Activated CD8-positive, alpha-beta memory T cell treated with anti-CD3 and anti-CD28 coated beads, Interleukin-2, amount 10 ng/mL, durations not matched to agents 7 days and 5 days (primary cell): ENCODE results near the gene HPCAL1. TPM values are rescaled to one million over a fixed set of nuclear protein-coding genes. Genes with fewer than 3 reads are reported as not detected.
"Not testable (repeated sequence)": the region's sequence is repeated elsewhere in the genome, so short reads cannot be mapped to it uniquely, and the experiment has no call there.

Source experiments
- ATAC-seq: fragments of 150-1000 bp; cut with Tn5 transposase; one replicate; pipeline ENCODE4 v1.10.0; 2021; ENCODE audit warnings: moderate library complexity
- CTCF ChIA-PET: fragments of 350-600 bp; sonication (Branson Sonifier 250); formaldehyde crosslinking; loops from one replicate; lab custom pipeline; 2021; ENCODE audit warnings: antibody characterized with exemption; lab: Charles Lee
- DNase-seq: peaks from one replicate; pipeline ENCODE4 v3.0.0-alpha.2; 2020
- H3K27ac Mint-ChIP-seq: one replicate; pipeline ENCODE4 v1.8.0; 2021; ENCODE audit warnings: mild to moderate bottlenecking, mixed read lengths
- H3K27me3 Mint-ChIP-seq: one replicate; pipeline ENCODE4 v1.8.0; 2021; ENCODE audit warnings: mixed read lengths
- H3K36me3 Mint-ChIP-seq: one replicate; pipeline ENCODE4 v1.8.0; 2021; ENCODE audit warnings: mild to moderate bottlenecking, mixed read lengths
- H3K4me1 Mint-ChIP-seq: one replicate; pipeline ENCODE4 v1.8.0; 2021; ENCODE audit warnings: mixed read lengths
- H3K4me3 Mint-ChIP-seq: one replicate; pipeline ENCODE4 v1.8.0; 2021; ENCODE audit warnings: mild to moderate bottlenecking, moderate library complexity, mixed read lengths
- H3K9me3 Mint-ChIP-seq: one replicate; pipeline ENCODE4 v1.8.0; 2022; ENCODE audit warnings: low read depth, mixed read lengths
- total RNA-seq, 2 experiments: library from RNA; stranded (reverse); gene quantifications; one replicate each; pipeline ENCODE4 v1.2.3, GENCODE V29; 2021

The HPCAL1 gene
- total RNA-seq, 2 experiments from 2014 or later = 29.0 to 47.0 TPM

DNA sequence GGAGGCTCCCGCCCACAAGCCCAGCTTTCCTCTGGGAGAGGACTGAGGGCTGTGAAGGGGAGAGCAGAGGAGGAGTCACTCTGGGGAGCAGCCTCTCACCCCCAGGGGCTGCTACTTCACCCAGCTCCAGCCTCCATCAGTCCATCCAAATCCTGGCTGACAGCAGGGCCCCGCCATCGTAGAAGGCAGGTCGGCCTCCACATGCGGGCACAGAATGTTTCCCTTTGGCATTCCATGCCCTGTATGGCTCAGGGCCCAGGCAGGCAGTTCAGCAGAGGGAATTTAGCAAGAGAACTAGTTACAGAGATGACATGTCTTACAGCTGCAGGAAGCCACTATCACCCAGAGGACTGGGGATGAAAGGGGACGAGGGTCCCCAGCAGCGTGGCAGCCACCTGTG, 151.8 kb downstream of the HPCAL1 start:
- H3K4me3 Mint-ChIP-seq = no peak overlapping the region
- H3K27me3 Mint-ChIP-seq = peaks cover 16% of the 10 kb centered on the region
- no peaks in the 10 kb centered on the region for H3K9me3 Mint-ChIP-seq
- H3K4me1 Mint-ChIP-seq = peaks cover 8% of the 10 kb centered on the region
- ATAC-seq (no peak), DNase-seq (no peak)
- H3K36me3 Mint-ChIP-seq = peaks cover 2% of the 10 kb centered on the region
- CTCF ChIA-PET = interaction anchor here (1.9 kb wide), 1 partner anchor 205 kb away, joined by 6 read pairs; no protein-coding TSS in a partner anchor
- no peak overlapping the region for H3K27ac Mint-ChIP-seq

GRCh38 chr2:10457195-10457594, 154.5 kb downstream of the HPCAL1 start:
- H3K27ac Mint-ChIP-seq, H3K4me3 Mint-ChIP-seq, H3K36me3 Mint-ChIP-seq, CTCF ChIA-PET, H3K4me1 Mint-ChIP-seq, H3K9me3 Mint-ChIP-seq, ATAC-seq, DNase-seq: not testable (repeated sequence)
- H3K27me3 Mint-ChIP-seq = peaks cover 36% of the 10 kb centered on the region

DNA sequence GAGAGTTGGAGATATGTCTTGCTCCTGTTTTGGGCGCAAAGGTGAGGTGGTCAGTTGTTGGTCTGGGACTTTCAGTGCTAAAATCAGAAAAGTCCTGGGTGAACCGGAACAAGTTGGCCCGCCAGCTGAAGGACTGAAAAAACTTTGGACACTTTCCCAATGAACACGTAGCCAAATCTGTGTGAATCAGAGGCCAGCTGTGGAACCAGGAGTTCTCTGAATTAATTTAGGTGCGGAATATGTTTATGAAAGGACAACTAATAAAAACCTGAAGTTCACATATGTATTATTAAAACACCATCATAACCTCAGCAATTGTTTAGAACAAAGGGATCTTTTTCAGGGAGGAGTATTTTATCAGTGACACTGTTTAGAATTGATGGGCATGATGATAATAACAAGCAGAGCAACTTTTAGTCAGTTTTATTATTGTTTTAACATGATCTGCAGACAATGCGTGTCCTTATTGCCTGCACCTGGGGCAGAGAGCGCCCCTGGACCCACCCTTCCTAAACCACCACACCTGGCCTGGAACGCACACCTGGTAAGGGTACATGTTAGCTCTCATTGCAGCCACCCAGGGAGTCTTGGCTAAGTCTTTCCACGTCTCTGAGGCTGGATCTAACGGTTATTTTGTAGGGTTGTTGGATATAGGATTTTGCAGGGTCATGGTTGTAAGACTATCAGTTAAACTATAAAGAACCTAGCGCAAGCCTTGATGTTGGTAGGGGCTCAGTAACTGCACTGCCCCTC, 155.3 kb downstream of the HPCAL1 start:
- CTCF ChIA-PET = interaction anchor here (1.4 kb wide), 1 partner anchor 196 kb away, joined by 4 read pairs; no protein-coding TSS in a partner anchor
- Mint-ChIP-seq H3K4me3 (no peak overlapping the region), H3K27me3 (peaks cover 42% of the 10 kb centered on the region), H3K4me1 (peaks cover 10% of the 10 kb centered on the region), H3K27ac (no peak overlapping the region), H3K9me3 (no peaks in the 10 kb centered on the region), H3K36me3 (no peaks in the 10 kb centered on the region)
- DNase-seq (no peak), ATAC-seq (no peak)

DNA sequence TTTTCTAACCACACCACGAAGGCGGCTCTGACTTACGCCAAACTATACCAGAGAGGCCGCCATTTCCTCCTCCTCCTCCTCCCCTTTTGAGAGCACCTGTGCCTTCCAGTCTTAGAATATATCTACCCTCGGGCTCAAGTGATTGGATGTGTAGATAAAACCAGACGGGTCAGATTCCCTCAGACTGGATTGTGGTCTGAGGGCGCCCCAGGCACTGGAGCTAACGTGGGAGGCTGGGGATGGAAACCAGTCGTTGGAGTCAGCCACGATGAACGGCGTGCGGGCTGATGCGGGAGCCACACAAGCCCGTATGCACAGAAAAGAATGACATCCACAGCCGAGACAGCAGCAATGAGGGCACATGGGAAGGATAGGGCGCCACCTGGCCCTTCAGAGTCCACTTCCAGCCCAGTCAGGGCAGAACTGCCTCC, 157.7 kb downstream of the HPCAL1 start:
- ATAC-seq = no peak
- H3K27ac Mint-ChIP-seq = no peak overlapping the region
- H3K9me3 Mint-ChIP-seq = no peaks in the 10 kb centered on the region

DNA sequence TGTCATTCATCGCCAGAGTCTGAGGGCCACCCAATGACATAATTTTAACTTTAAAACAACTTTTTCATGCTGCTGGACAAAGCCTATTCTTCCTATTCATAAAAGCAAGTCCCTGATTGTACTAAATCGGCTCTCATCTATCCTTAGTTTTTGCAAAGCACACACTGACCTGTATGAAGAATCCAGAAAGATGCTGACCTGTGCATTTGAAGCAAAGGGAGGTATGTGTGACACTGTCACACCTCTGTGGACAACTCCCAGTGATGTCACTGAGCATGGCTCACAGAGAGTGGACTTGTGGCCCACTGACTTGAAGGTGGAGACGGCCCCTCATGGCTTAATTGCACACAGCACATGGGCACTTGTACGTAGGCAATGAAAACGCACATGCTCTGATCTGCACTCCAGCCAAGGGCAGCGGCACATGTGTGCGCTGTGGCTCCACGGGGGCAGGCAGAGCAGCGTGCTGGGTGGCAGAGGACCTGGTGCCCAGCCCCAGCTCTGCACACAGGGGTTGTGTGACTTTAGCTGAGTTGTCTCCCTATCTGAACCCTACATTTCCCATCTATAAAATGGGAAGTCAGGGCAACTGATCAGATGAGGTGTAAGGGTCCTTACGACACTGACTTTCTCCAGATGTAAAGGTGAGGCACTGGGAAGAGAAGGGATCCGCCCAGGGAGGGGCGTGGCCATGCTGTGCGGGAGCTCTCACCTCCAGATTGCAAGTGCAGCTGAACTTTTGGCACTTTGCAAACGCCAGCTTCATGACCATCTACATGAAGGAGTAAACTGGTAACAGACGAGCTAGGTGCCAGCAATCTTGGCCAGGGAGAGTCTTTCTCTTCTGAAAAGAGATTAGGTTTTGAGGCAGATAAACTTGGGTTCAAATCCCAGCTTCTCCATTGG, 159.7 kb downstream of the HPCAL1 start:
- DNase-seq (no peak), ATAC-seq (no peak)
- CTCF ChIA-PET = no interaction called here
- Mint-ChIP-seq H3K4me3 (no peak overlapping the region), H3K4me1 (peaks cover 10% of the 10 kb centered on the region), H3K36me3 (no peaks in the 10 kb centered on the region), H3K9me3 (no peaks in the 10 kb centered on the region), H3K27ac (no peak overlapping the region), H3K27me3 (peaks cover 45% of the 10 kb centered on the region)

More for the DNA sequence above, 157.7 kb downstream of the HPCAL1 start:
- H3K4me3 Mint-ChIP-seq = no peak overlapping the region
- peaks cover 42% of the 10 kb centered on the region for H3K27me3 Mint-ChIP-seq
- no peaks in the 10 kb centered on the region for H3K36me3 Mint-ChIP-seq
- H3K4me1 Mint-ChIP-seq = peaks cover 10% of the 10 kb centered on the region
- no peak for DNase-seq
- CTCF ChIA-PET = no interaction called here

DNA sequence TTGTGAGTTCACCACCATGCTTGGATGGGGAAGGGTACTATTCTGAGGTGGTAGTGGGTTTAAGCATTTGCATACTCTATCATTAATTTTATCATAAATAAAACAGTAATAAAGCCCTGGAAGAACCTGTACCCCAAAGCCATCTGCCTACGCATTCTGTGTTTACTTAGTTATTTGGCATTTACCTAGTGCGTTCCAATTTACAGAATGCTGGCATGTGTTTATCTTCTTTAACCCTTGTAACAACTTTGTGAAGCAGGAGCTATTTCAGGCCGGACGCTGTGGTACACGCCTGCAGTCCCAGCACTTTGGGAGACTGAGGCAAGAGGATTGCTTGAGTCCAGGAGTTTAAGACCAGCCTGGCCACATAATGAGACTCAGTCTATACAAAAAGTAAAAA, 163.2 kb downstream of the HPCAL1 start:
- ATAC-seq = no peak
- CTCF ChIA-PET = no interaction called here

GRCh38 chr2:10466801-10467200, 164.1 kb downstream of the HPCAL1 start:
- Mint-ChIP-seq H3K9me3 (no peaks in the 10 kb centered on the region), H3K4me3 (no peak overlapping the region), H3K4me1 (no peaks in the 10 kb centered on the region), H3K36me3 (no peaks in the 10 kb centered on the region), H3K27ac (no peak overlapping the region), H3K27me3 (peaks cover 12% of the 10 kb centered on the region)
- CTCF ChIA-PET = interaction anchor here (1.5 kb wide), 1 partner anchor 17 kb away, joined by 3 read pairs; no protein-coding TSS in a partner anchor
- DNase-seq (no peak), ATAC-seq (no peak)

More for the DNA sequence above, 163.2 kb downstream of the HPCAL1 start:
- Mint-ChIP-seq H3K9me3 (no peaks in the 10 kb centered on the region), H3K36me3 (no peaks in the 10 kb centered on the region), H3K27ac (no peak overlapping the region), H3K27me3 (peaks cover 17% of the 10 kb centered on the region), H3K4me1 (no peaks in the 10 kb centered on the region), H3K4me3 (no peak overlapping the region)
- DNase-seq = no peak

- no peak overlapping the region for H3K4me3 Mint-ChIP-seq
- CTCF ChIA-PET = interaction anchor here (1.5 kb wide), 1 partner anchor 18 kb away, joined by 3 read pairs; no protein-coding TSS in a partner anchor
- DNase-seq (no peak), ATAC-seq (no peak)
- H3K9me3 Mint-ChIP-seq = no peaks in the 10 kb centered on the region
- no peaks in the 10 kb centered on the region for H3K4me1 Mint-ChIP-seq
- H3K36me3 Mint-ChIP-seq = no peaks in the 10 kb centered on the region
- peaks cover 7% of the 10 kb centered on the region for H3K27me3 Mint-ChIP-seq
- H3K27ac Mint-ChIP-seq = no peak overlapping the region
Measured at GRCh38 chr2:10467401-10467800, 164.7 kb downstream of the HPCAL1 start.

DNA sequence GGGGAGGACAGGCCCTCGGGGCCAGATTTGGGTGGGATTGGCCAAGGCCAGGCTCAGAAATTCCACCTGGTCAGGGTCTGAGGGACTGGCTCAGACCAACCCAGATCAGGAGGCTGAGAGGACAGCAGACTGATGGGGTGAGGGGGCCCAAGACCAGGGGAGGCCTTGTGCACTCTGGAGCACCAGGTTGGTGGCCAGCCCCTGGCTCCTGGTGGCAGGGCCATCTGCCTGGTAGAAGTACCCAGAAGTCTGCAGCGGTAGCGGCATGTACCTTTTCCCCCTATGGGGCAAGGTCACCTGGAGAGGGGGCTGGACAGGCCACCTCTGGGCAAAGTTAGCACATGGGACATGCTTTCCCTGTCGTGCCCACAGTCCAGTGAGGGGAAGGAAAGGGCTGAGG, 166.6 kb downstream of the HPCAL1 start:
- Mint-ChIP-seq H3K27ac (no peak overlapping the region), H3K27me3 (peaks cover 3% of the 10 kb centered on the region), H3K4me1 (no peaks in the 10 kb centered on the region), H3K36me3 (no peaks in the 10 kb centered on the region), H3K4me3 (no peak overlapping the region), H3K9me3 (no peaks in the 10 kb centered on the region)
- ATAC-seq (no peak), DNase-seq (no peak)
- CTCF ChIA-PET = no interaction called here

- Mint-ChIP-seq H3K27ac (no peak overlapping the region), H3K4me1 (no peaks in the 10 kb centered on the region), H3K36me3 (no peaks in the 10 kb centered on the region), H3K4me3 (no peak overlapping the region), H3K27me3 (peaks cover 3% of the 10 kb centered on the region), H3K9me3 (no peaks in the 10 kb centered on the region)
- DNase-seq (no peak), ATAC-seq (no peak)
- CTCF ChIA-PET = no interaction called here
Measured at GRCh38 chr2:10469955-10470608, 167.4 kb downstream of the HPCAL1 start.

- DNase-seq = no peak
- Mint-ChIP-seq H3K27ac (no peak overlapping the region), H3K4me3 (no peak overlapping the region), H3K36me3 (no peaks in the 10 kb centered on the region), H3K27me3 (peaks cover 3% of the 10 kb centered on the region), H3K4me1 (no peaks in the 10 kb centered on the region), H3K9me3 (no peaks in the 10 kb centered on the region)
- ATAC-seq = no peak
- CTCF ChIA-PET = interaction anchor here (1.6 kb wide), 1 partner anchor 12 kb away, joined by 3 read pairs; no protein-coding TSS in a partner anchor
Measured at GRCh38 chr2:10471046-10471571, 168.4 kb downstream of the HPCAL1 start.

- no peaks in the 10 kb centered on the region for H3K9me3 Mint-ChIP-seq
- DNase-seq (no peak), ATAC-seq (no peak)
- CTCF ChIA-PET = interaction anchor here (1.6 kb wide), 1 partner anchor 11 kb away, joined by 3 read pairs; no protein-coding TSS in a partner anchor
- no peaks in the 10 kb centered on the region for H3K27me3 Mint-ChIP-seq
- no peak overlapping the region for H3K27ac Mint-ChIP-seq
- H3K4me3 Mint-ChIP-seq = no peak overlapping the region
- no peaks in the 10 kb centered on the region for H3K36me3 Mint-ChIP-seq
- H3K4me1 Mint-ChIP-seq = no peaks in the 10 kb centered on the region
Measured at GRCh38 chr2:10471955-10472354, 169.3 kb downstream of the HPCAL1 start.
